HG03558 (cell line): ENCODE results near the gene CNOT3.
"Not testable (repeated sequence)": the region's sequence is repeated elsewhere in the genome, so short reads cannot be mapped to it uniquely, and the experiment has no call there.

Experiments used
- ATAC-seq: cut with Tn5 transposase; IDR thresholded peaks from one replicate; pipeline ENCODE4 v1.9.1; 2021; ENCODE audit warnings: moderate number of reproducible peaks; ENCODE audit not compliant: unreplicated experiment; ENCODE audit errors: extremely low read depth

Gene CNOT3

GRCh38 chr19:54189145-54189734, 51.7 kb downstream of the CNOT3 start, which contains the start of gene MBOAT7:
TSS of gene MBOAT7 (minus strand) at chr19:54189580. CDS start at chr19:54188508, 1,072 bp downstream.
- peak; percentile 8 for ATAC-seq

GRCh38 chr19:54189735-54190502, 52.4 kb downstream of the CNOT3 start:
- peak; percentile 23 for ATAC-seq

GRCh38 chr19:54190503-54191010, 53.0 kb downstream of the CNOT3 start:
- ATAC-seq, result peak; percentile 26

- peak; percentile 11 for ATAC-seq
Measured at GRCh38 chr19:54191011-54191810, 53.6 kb downstream of the CNOT3 start, which contains the start of gene TSEN34. TSS of gene TSEN34 (plus strand) at chr19:54191308. CDS start at chr19:54191365, 57 bp downstream.

GRCh38 chr19:54191811-54192453, 54.4 kb downstream of the CNOT3 start:
- ATAC-seq, result no peak

- no peak for ATAC-seq
Measured at GRCh38 chr19:54193011-54193410, 55.4 kb downstream of the CNOT3 start.

GRCh38 chr19:54194463-54194862, 56.9 kb downstream of the CNOT3 start:
- not testable (repeated sequence) for ATAC-seq

- ATAC-seq, result no peak
Measured at GRCh38 chr19:54196536-54196935, 59.0 kb downstream of the CNOT3 start.

GRCh38 chr19:54197121-54197520, 59.6 kb downstream of the CNOT3 start:
- ATAC-seq, result no peak

GRCh38 chr19:54199401-54199800, 61.8 kb downstream of the CNOT3 start:
- no peak for ATAC-seq

GRCh38 chr19:54201172-54201701, 63.7 kb downstream of the CNOT3 start:
- no peak for ATAC-seq

GRCh38 chr19:54201980-54202379, 64.4 kb downstream of the CNOT3 start:
- no peak for ATAC-seq

GRCh38 chr19:54203151-54203611, 65.6 kb downstream of the CNOT3 start:
- no peak for ATAC-seq

- ATAC-seq, result no peak
Measured at GRCh38 chr19:54204767-54205468, 67.4 kb downstream of the CNOT3 start.
